ENCODE data around the gene RNF112.

Gene RNF112

DNA sequence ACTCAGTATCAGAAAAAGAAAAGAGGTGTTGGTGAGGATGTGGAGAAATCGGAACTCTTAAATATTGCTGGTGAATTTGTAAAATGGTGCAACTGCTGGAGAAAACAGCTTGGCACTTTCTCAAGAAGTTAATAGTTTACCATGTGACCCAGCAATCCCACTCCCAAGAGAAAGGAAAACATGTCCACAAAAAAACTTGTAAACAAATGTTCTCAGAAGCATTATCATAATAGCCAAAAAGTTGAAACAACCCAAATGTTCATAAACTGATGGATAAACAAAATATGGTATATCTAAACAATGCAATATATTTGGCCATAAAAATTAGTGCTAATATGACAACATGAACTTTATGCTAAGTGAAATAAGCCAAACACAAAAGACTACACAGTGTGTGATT lies 35.3 kb upstream of the RNF112 start:
- DNase-seq, result no peak

DNA sequence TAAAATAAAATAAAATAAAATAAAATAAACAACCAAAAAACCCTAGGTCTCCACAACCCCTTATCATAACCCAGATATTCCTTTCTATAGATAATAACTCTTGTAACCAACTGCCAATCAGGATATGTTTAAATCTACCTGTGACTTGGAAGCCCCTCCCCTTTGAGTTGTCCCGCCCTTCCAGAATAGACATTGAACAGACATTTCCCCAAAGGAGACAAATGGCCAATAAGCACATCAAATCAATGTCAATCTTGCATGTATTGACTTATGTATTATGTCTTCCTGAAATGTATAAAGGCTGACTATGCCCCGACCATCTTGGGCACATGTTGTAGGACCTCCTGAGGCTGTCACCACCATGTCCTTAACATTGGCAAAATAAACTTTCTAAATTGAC lies 34.2 kb upstream of the RNF112 start:
- DNase-seq, result no peak

DNA sequence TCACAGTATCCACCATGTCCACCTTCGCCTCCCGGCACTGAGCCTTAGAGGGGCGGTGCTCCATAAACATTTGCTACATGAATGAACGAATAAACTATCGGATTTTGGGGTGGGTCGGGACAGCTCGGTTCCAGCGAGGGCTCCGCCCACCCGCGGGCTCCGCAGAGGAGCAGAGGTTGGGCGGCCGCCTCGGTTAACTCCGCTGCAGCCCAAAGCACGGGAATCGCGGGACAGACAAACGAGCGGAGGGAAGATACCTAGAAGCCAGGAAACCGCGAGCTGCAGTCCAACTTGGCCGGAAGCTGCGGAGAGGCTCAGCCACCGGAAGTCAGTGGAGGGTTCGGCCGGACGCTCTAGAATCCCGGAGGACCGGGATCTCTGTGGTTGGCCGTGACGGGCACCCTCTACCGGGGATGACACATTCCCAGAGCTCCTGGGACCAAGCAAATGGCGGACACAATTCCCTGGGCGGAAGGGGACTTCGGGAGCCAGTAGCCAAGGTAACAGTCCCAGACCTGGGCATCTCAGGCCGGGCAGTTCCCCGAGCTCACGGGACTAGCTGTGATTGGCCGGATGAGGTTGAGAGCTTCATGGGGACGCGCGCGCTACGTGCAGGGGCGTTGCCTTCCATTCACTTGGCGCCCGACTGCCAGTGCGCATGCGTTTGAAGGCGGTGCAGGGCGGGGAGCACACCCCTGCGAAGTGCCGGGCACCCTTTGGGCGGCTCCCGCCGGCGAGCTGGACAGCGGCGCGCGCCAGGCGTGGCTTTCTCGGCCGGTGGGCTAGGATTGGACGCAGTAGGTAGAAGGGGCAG lies 33.2 kb upstream of the RNF112 start:
- peak; percentile 83 to 87 for DNase-seq

DNA sequence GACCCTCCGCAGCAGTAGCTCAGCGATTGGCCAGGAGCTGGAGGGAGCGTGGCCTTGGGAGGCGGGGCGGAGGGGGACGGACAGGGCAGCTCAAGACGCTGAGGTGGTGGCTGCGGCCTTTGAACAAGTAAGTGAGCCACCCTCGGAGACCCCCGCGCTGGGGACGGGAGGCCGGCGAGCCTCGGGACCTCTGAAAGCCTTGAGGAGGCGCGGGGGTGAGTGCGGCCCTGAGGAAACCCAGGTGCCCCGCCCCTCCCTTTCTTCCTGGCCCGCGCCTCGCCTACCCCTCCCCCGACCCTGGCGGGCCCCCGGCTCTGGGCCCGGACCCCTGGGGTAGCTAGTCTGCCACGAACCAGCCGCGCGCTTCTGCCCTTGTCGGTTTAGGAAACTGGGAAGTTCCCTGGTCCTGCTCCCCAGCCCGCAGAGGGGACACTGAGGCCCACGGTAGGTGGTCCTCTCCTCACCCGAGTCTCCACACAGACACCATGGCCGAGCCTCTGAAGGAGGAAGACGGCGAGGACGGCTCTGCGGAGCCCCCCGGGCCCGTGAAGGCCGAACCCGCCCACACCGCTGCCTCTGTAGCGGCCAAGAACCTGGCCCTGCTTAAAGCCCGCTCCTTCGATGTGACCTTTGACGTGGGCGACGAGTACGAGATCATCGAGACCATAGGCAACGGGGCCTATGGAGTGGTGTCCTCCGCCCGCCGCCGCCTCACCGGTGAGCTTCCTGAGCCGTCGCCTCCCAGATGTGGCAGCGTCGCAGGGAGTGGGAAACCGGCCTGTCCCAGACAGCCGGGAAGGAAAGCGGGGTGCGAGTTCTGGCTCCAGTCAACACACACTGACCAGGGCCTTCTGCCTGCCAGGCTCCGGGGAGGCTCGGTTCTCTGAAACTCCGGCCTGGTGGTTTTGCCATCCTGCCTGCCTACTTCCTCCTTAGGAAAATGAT lies 32.3 kb upstream of the RNF112 start, which contains the start of gene MAPK7:
TSS of gene MAPK7 (plus strand) at position 83 of the 945 bp plus-strand sequence. CDS start at position 486, 403 bp downstream.
- DNase-seq, result no peak

DNA sequence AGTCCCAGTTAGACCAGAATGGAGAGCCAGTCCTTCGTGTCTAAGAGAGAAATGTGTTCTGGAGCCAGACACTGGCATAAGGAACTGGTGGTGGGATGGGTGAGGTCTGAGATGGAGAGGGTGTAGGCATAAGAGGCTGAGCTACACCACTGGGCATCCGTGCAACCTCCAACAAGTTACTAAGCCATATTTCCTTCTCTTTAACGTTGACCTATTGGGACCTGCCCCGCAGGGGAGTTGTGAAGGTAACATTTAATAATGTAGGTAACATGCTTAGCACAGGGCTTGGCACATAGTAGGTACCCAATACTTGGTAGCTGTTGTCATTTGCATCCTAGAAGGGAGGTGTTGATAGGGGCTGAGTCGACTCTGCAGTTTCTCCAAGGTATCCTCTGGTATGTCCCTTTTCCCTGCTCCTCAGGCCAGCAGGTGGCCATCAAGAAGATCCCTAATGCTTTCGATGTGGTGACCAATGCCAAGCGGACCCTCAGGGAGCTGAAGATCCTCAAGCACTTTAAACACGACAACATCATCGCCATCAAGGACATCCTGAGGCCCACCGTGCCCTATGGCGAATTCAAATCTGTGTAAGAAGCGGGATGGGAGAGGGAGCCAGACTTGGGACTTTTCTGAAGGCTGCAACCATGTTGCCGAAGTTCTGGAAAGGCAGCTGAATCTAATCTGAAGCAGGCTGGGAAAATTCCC lies 31.5 kb upstream of the RNF112 start:
- DNase-seq, result no peak

DNA sequence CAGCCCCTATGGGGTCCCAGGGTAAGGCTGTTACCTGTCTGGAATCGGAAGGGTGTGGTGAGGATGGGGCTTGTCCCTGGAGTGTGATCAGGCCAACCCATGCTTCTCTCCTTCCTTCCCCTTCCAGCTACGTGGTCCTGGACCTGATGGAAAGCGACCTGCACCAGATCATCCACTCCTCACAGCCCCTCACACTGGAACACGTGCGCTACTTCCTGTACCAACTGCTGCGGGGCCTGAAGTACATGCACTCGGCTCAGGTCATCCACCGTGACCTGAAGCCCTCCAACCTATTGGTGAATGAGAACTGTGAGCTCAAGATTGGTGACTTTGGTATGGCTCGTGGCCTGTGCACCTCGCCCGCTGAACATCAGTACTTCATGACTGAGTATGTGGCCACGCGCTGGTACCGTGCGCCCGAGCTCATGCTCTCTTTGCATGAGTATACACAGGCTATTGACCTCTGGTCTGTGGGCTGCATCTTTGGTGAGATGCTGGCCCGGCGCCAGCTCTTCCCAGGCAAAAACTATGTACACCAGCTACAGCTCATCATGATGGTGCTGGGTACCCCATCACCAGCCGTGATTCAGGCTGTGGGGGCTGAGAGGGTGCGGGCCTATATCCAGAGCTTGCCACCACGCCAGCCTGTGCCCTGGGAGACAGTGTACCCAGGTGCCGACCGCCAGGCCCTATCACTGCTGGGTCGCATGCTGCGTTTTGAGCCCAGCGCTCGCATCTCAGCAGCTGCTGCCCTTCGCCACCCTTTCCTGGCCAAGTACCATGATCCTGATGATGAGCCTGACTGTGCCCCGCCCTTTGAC lies 30.3 kb upstream of the RNF112 start:
- no peak for DNase-seq

DNA sequence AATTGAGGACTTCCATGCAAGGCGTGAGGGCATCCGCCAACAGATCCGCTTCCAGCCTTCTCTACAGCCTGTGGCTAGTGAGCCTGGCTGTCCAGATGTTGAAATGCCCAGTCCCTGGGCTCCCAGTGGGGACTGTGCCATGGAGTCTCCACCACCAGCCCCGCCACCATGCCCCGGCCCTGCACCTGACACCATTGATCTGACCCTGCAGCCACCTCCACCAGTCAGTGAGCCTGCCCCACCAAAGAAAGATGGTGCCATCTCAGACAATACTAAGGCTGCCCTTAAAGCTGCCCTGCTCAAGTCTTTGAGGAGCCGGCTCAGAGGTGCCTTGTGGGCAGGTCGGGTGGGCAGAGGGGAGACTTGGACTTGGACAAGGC lies 29.7 kb upstream of the RNF112 start:
- no peak for DNase-seq

DNA sequence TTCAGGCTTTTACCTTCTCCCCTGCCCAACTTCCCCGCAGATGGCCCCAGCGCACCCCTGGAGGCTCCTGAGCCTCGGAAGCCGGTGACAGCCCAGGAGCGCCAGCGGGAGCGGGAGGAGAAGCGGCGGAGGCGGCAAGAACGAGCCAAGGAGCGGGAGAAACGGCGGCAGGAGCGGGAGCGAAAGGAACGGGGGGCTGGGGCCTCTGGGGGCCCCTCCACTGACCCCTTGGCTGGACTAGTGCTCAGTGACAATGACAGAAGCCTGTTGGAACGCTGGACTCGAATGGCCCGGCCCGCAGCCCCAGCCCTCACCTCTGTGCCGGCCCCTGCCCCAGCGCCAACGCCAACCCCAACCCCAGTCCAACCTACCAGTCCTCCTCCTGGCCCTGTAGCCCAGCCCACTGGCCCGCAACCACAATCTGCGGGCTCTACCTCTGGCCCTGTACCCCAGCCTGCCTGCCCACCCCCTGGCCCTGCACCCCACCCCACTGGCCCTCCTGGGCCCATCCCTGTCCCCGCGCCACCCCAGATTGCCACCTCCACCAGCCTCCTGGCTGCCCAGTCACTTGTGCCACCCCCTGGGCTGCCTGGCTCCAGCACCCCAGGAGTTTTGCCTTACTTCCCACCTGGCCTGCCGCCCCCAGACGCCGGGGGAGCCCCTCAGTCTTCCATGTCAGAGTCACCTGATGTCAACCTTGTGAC lies 29.1 kb upstream of the RNF112 start:
- DNase-seq, result no peak

DNA sequence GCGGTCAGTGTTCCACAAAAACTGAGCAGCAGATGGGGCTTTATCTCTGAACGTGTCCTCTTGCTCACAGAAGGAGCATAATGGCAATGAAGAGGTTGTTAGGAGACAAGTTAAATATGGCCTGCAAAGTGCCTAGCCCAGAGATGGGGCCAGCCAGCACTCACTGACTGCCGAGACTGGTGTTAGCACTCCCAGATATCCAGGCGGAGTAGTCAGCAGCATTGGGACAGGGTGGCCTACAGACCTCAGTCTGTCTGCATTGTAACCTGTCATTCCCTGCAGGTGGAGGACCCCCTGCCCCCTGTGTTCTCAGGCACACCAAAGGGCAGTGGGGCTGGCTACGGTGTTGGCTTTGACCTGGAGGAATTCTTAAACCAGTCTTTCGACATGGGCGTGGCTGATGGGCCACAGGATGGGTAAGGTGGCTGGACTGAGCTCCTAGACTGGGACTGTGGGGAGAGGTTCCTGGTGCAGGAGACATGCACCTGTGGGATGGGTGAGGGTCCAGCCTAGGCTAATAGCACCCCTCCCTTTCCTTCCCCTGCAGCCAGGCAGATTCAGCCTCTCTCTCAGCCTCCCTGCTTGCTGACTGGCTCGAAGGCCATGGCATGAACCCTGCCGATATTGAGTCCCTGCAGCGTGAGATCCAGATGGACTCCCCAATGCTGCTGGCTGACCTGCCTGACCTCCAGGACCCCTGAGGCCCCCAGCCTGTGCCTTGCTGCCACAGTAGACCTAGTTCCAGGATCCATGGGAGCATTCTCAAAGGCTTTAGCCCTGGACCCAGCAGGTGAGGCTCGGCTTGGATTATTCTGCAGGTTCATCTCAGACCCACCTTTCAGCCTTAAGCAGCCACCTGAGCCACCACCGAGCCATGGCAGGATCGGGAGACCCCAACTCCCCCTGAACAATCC lies 28.2 kb upstream of the RNF112 start:
- DNase-seq, result no peak

DNA sequence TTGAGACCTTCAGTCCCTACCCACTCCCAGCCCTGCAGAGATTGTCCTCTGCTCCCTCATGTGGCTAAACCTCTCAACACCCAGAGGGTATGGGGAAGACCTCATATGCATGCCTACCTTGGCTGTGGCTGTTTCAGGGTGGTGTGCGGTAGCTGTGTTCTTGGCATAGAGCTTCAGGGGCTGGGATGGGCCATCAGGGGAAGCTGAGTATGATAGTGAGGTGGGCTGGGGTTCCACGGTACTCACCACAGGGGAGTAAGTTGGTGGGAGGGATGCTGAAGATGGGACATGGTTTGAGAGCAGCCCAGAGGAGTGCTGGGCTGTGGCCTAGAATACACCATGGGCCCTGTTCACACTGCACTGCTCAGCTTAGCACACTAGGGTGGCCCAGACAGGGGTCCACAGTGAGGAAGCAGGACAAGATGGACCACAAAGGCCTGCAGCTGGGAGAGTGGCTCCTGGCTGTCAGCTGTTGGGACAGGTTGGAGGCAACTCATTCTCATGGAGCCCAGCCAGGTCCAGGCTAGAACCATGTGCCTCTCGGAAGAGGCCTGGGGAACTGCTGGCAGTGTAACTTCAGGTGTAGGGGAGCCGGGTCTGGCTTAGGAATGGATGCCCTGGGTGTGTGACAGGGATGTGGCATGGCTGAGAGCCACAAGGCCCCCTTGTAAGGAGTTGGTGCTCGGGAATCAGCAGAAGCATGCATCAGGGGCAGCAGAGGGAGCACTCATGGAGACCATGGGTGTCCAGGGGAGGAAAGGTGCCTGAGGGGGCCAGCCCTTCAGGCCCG lies 27.2 kb upstream of the RNF112 start:
- no peak for DNase-seq

DNA sequence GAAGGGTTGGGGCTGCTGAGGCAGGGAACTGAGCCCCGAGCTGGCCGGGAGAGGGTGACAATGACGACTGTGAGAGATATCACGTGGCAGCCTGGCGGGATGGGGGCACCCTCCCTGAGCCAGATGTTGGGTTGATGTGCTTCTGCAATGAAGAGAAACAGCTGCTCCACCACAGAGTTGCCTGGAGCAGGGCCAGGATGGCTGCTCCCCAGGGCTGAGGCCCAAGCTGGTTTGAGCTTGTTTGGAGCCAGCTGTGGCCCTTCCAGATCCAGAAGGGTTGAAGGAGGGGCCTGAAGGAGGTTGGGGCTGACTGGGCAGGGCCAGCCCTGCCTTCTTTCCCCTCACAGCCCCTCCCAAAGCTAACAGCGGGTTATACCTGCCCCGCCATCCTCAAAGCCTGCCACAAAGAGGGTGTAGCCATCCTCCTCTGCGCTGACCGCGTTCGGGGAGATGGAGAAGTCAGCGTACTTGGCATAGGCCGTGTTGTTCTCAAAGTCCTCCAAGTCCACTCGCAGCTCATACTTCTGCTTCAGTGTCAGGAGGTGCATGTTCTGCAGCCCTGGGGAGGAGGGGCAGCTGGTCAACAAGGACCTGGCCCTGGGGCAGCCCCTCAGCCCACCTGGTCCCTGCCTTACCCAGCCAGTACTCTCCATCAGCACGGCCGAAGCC lies 26.2 kb upstream of the RNF112 start:
- no peak for DNase-seq

DNA sequence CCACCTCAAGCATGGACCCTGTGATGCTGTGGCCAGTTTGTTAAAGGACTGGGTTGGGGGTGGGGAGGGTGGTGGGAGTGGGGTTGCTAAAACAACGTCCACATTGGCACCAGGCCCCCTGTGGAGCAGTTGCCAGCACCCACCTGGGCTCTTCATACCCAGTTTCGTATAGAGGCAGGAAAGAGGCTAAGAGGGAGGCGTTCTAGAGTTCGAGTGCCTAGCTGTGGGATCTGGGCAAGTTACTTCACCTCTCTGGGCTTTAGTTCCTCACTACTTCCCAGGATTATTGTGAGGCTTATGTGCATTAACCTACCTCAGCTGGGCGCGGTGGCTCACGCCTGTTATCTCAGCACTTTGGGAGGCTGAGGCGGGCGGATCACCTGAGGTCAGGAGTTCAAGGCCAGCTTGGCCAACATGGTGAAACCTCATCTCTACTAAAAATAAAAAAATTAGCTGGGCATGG lies 25.5 kb upstream of the RNF112 start:
- DNase-seq, result no peak

DNA sequence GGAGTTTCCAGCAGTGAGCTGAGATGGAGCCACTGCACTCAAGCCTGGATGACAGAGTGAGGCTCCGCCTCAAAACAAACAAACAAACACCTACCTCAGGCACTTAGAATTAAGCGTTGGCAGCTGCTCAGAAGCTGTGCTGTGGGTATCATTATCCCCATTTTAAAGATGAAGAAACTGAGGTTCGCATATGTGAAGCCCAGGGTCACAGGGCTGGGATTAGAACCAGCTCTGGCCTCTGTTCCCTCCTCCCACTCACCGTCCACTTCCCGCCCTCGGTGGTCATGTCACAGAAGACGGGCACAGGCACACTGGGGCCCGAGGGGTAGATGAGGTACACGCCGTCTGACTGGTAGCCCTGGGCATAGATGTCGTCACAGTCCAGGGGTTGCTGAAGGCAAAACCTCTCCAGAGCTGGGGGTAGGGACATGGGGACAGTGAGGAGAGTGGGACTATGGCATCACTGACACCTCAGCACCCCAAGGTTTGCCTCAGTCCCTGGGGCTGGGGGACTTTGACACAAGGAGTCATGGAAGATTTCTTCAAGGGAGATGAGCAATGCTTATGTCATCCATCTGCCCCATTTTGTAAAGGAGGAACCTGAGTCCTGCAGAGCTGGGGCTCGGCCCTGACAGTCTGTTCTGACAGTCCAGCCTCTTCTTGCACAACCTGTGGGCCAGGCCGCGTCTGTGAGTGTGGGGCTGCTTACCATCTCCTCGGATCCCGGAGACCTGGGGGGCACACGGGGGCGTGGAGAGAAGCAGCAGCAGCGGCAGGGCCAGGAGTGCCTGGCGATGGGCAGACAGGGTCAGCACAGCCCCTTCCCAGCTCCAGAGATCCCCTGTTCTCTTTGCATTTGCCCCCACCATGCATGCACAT lies 24.7 kb upstream of the RNF112 start:
- DNase-seq, result no peak

DNA sequence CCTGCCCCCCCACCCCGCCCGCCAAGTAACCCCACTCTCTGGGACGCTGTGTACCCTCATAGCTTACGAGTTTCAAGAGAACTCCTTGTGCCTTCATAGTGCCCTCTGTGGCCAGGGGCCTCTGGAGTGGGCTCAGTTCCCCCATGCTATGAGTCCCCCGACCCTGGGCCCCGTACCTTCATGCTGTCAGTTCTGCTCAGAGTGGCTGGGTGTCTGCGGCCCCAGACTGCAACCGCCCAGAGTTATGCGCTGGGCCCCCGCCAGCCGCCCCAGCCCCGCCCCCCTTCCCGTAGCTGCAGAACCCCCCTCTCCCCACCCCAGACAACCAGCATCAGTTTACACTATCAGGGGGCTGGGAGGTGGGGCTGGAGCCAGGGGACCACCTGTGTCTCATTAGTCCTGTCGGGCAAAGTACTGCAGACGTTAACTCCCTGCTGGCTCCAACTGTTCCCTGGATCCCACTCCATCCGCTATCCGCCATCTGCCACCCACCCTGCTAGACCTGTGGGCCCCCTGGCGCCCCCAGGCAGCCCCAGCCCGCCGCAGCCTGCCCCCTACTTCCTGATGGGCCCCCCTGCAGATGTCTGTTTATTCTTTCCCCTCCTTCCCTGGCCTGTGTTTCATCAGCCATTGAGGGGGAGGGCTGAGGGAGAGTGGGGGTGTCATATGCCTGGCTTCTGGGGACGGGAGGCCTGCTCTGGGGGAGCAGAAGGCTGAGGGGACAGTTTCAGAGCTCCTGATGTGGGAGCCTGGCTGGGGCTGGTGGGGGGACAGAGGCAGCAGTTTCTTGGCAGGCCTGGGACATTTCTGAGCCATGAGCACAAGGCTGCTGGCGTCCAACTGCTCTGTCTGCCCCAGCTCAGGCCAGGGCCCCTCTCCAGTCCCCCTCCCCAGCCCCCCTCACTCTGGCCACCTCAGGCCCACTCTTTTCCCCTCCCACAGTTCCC lies 23.8 kb upstream of the RNF112 start, which contains the start of gene MFAP4:
TSS of gene MFAP4 (minus strand) at position 217 of the 947 bp plus-strand sequence. CDS start at position 182, 35 bp downstream.
- DNase-seq, result no peak

DNA sequence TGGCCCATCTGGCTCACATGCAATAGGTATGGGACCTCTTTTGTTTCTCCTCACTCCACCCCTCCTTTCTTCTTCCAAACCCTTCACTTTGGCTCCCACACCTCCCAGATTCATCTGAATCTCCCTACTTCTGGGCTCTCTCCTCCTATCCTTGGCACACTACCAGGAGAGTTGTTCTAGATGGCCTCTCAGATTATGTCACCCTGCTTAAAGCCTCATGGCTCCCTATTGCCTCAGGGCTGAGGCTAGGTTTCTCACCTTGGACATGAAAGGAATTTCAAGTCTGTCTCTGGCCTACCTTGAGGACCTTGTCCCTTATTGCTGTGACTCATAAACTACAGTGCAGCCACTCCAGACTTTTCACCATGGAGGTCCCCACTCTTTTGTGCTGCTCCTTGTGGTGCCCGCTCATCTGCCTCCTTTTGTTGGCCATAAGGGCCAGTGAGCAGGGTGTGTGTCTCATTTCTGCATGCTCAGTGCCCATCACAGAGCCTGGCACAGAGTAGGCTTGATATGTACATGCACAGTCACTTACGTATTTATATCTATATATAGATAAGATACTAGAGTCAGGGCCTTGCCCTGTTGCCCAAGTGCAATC lies 23.0 kb upstream of the RNF112 start:
- DNase-seq, result no peak

Data from activated CD4-positive, alpha-beta T cell treated with anti-CD3 and anti-CD28 coated beads, Interleukin-2, amount 50 U/mL, for 4 hours (primary cell).